Hematopoietic multipotent progenitor cell treated with erythropoietin and hydrocortisone succinate and interleukin-3 and kit ligand, for 15 days (in vitro differentiated cells): ENCODE measurements around the gene PLXNA4.

Experiments
- DNase-seq: peaks from one replicate; pipeline ENCODE4 v3.0.0-alpha.2; 2015; ENCODE audit warnings: low spot score

The PLXNA4 gene

DNA sequence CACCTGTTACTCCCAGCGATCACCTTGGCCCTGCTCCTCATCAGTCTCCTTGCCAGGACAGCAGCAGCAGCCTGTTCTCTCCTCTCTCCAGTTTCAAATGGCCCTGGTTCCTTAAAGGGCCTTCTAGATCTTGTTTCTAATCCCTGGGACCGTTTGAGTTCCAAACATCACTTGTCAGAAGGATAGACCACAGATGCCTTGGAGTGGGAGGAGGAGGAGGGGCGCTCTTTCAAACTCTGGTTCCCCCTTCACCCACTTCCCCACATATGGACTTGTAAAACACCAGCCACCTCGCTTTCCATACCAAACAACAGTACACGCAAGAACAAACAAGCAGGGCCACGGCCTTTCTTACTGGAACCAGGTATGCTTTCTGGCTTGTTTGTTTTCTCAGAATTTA lies 104.8 kb downstream of the PLXNA4 start:
- DNase-seq, result no peak

DNA sequence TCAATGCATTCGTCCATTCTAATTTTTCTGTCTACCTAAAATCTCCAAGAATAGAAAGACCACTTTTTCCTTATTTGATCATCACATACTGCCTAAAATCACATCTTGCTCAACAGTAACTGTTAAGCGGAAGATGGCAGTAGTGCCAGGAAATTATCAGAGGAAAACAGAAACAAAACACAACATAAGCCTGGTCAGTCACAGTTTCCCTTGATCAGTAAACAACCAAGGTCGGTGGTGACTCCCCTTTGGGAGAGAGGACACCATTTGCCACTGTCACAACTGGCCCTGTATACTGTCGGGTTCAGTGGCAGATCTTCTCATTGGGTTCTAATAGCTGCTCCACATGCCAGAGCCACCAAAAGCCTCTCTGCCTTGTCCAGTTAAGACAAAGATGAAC lies 106.6 kb downstream of the PLXNA4 start:
- DNase-seq, result no peak

DNA sequence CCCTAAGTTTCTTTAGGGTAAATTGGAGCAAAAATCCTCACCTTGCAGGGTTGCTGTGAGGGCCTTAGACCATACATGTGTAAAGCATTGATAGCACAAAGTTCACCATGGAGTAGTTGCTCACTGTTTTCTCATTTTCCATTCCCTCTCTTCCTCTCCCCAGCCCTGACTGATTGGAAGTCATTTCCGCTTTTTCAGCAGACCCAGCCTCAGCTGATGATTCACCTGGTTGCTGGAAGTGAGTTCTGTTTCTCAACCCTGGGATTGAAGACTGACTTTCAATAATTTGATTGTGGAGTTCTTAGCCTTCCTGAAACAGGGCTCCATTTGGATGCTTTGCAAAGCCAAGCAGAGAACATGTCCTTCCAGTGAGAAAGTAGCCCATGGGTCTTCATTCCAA lies 107.0 kb downstream of the PLXNA4 start:
- DNase-seq, result no peak

DNA sequence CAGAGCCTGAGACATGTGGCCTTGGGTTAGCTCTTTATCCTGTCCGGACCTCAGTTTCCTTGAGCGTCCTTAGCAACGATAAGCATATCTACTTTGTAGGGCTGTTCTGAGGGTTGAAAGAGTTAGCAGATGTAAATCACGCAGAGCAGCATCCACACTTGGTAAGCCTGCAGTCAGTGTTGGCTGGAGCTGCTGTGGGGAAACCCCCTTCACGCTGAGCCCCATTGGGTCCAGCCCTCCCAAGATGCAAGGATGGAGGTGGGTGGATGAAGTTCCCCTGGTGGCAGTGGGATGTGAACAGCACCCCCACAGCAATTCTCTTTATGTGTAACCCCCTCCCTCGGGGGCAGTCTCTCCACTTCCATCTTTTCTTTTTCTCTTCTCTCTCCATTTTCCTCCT lies 109.9 kb downstream of the PLXNA4 start:
- no peak for DNase-seq

DNA sequence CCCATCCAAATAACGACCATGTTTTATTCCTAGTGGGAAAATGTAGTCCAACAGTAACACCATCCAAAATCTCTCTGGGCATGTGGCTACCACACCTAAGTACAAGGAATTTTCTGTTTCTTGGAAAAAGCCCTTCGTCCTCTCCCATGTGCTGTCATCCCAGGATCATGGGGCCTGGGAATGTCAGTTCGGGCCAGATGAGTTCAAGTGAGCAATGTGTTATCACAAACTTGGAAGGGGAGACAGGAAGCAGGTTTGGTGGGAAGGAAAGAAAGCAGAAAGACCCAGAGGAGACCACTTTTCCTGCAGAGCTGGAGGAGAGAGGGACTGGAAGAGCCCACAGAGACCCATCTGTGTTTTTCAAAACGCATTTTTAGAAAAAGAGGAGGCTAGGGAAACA lies 110.8 kb downstream of the PLXNA4 start:
- DNase-seq, result no peak

DNA sequence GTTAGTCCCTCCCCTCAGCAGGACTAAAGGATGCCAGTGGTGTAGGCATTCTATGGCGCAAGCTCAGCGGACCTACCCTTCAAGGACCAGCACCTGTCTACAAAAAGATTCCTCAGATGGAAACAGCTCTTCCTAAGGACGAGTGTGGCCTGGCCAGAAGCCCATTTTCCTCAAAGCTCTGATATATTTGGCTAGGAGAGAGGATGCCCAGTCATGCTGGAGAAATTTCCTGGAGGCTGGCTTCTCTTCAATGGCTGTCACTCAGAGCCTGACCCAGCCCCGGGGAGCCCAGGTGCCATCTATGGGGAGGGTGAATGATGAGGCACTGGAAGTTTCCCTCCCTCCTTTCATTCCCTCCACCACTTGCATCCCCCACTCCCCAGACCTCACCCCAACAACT lies 111.5 kb downstream of the PLXNA4 start:
- DNase-seq, result no peak

DNA sequence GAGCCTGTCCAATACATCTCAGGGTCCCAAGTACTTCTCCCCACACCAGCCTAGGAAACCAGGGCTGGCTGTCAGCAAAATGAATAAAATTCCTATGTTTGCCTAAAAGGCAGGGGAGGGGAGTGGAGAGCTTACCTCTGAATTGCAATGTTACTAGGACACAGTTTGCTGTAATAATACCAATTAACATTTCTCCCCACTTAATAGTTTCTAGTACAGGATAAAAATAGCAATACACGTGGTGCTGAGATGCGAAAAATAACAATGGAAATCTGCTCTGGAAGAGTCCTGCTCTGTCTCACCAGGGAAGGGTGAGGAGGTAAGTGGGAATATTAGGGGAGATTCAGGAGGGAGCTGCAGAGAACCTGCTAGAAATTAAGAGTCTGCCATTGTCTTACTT lies 112.3 kb downstream of the PLXNA4 start:
- no peak for DNase-seq

DNA sequence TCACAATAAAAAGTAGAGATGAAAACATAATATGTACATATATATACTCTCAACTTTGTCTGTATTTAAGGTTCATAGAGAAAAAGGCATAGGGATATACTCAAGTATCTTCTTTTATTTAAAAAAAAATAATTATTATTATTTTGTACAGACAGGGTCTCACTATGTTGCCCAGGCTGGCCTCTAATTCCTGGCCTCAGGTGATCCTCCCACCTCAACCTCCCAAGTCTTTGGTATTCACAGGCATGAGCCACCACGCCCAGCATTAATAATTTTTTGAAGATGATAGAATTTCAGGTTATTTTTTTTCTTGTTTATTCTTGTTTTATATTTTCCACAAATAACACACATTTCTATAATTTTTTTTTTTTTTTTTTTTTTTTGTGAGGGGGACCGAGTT lies 113.8 kb downstream of the PLXNA4 start:
- no peak for DNase-seq

DNA sequence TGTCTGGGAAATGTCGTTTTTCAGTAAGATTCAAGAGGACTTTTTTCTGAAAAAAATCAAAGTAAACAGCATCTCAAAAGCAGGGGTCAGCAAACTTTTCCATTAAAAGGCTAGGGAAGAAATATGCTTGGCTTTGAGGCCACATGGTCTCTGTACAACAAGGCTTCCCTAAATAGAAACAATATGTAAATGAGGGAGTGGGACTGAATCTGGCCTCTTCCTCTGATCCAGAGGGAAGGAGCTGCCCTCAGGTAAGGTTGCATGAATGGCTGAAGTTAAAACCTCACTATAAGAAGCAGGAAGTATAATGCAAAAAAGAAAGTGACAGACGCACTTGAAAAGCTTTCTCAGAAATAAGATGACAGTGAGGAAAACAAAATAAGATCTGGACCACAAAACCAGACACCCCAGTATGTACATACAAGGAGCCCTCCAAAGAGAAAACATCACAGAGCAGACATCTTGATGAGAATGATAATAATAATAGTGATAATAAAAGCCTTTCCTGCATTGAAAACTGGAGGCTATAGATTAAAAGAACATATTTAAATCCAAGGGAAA lies 115.2 kb downstream of the PLXNA4 start:
- DNase-seq, result no peak

DNA sequence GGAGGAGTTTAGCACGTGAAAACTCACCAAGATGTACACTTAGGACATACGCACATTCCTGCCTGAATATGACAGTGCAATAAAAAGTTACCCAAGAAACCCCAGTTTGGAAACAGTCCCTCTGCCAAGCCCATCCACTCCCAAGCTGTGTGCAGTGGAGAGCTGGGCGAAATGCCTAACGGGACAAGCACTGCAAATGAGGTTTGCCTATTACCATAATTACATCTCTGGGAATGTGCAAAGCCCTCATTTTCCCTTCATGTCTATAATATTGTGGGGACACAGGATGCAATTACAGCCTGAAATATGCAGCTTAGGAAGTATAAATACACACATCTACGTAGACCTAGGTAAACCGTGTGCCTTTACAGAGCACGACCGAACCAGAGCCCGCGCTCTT lies 117.5 kb downstream of the PLXNA4 start:
- no peak for DNase-seq

DNA sequence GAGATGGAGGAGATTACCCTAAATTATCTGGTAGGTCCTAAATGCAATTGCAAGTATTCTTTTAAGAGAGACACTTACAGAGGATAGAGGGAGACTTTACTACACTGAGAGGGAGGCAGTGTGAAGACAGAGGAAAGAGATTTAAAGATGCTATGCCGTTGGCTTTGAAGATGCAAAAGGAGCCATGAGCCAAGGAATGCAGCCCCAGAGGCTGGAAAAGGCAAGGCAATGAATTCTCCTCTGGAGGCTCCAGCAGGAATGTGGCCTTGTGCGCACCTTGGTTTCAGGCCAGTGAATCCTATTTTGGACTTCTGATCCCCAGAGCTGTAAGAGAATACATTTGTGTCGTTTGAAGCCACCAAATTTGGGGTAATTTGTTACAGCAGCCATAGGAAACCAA lies 118.6 kb downstream of the PLXNA4 start:
- DNase-seq, result no peak

DNA sequence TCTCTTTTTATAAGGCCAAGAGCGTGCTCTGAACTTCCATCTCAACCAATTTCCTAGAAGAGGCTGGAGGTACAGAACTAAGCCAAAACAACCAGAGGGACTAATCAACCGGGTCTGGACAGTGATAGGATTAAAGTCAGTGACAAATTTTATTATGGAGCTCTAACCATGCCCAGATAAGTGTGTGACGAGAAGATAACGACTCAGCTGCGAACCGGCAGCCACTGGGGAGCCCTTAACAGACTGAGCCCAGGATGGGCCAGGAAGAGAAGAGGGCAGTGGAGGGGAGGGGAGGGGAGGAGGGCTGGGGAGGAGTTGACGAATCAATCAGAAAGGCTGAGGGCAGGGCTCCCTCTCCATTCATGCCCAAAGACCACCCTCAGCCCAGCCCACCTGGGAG lies 119.9 kb downstream of the PLXNA4 start:
- no peak for DNase-seq

DNA sequence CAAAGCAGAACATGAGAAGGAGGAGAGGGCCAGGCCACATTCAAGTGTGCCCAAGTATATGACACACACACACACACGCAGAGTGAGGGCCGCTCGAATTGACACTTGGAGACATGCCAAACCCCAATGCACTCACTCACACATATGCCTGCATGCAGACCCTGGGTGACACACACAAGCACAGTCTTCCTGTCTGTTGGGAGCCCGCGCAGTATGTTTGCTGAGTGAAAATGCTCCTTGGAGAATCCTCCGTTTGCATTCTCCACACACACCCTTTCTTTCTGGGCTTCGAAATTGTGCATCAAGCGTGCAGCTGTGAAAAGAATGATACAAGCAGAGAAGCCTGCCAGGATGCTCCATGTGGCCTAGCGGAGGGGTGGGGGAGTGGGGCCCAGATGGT lies 120.9 kb downstream of the PLXNA4 start:
- DNase-seq, result no peak

DNA sequence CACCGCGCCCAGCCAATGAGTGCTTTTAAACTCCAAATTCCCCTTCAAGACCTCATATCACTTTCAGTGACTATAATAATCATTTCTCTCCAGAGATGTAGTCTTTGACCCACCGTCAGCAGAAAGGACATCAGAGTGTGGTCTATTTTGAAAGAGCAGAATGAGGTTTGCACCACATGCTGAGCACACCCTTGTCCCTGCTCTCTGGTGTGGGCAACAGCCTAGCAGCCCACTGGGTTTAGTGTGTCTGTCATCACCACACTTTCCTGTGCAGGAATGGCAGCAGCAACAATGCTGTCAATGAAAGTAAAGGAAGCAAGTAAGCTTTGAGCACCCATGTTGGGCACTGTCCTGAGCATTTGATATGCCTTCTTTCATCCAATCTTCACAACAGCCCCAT lies 122.4 kb downstream of the PLXNA4 start:
- no peak for DNase-seq

DNA sequence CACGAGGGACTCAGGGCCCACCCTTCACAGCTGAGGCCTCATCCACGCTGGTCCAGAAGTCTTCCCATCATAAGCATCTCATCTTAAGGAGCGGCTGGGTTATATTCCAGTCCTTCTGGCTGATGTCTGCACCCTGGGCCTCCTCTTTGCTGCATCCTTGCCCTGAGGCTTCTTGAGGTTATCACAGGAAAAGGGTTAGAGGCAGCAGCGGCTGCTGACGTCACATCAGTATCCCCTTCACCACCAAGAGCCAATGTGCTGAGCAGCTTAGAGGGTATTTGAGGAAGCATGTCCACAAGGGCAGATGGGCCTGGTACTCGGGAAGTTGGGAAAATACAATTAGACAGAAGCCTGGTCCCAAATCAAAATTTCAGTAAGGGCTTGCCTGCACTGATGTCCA lies 125.1 kb downstream of the PLXNA4 start:
- no peak for DNase-seq

DNA sequence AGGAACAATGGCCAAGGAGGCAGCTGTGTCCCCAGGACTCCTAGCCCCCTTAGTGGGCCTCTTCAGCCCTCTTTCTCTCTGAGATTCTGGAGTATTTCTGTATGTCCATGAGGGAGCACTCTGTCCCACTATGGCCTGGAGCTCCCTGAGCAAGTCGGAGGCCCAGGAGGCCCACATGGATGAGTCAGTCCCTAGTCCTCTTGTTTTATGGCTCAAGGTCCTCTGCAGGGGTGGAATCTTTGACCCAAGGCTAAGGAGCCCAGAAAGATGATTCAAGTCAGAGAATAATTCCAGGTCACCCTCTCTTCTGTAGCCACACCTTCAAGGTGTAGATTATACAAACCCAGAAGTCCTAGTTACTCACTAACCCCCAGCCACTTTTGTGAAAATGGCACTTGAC lies 125.6 kb downstream of the PLXNA4 start:
- no peak for DNase-seq

DNA sequence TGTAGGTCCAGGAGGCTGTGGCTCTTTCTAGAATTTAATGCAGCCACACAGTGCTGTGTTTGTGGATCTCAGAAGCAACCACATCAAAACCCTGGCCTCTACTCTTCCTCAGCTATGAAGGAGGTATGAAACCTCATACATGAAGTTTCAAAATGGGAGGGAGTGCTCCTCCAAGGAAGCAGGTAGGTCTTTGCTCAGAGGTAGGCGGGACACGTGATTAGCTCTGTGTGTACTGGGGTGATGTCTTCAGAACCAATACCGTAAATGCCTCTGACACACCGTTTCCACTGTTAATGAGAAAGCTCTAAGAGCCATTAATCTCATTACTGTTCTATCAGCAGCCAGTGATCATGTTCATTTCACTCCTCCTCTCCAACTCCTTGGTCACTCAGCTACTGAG lies 126.1 kb downstream of the PLXNA4 start:
- DNase-seq, result no peak

DNA sequence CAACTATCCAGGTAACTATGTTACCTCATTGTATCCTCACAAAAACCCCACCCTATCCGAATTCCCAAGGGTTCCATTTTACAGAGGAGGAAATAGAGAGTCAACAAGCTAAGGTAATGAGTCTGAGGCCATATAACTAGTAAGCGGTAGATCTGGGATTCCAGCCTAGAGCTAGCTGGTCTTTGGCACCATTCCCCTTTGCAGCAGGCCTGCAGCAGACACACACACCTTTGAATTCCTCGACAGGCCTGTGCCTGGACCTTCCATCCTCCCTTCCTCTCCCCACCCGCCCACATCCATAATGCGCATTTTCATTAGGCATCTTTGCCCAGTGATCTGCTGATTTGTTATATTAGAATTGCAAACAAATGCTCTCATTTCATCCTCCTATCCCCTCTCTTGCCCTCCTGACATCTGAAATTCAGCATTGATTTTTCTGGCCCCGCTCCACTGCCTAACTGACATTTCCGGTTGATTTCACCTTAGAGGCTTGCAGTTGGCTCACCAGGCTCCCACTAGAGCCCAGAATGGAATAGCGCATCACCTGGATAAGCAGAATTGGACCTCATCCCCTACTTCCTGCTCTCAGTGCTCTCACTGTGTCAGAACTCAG lies 129.5 kb downstream of the PLXNA4 start:
- DNase-seq, result no peak

DNA sequence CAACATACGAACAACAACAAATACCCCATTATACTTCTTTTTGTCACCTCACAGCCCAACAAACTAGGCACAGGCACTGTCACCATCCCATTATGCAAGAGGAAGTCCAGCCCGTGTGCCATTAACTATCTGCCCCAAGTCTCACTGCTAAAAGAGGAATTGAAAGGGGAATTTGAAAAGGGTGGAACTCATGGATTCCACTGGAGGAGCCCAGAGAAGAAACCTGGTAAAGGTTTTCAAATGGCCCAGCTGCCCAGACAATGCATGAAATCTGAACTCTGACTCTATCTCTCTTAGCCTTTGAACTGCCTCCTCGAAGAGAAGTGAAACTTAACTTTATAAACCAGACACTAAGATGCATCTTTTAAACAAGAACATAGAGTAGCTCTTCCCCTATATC lies 130.0 kb downstream of the PLXNA4 start:
- no peak for DNase-seq

DNA sequence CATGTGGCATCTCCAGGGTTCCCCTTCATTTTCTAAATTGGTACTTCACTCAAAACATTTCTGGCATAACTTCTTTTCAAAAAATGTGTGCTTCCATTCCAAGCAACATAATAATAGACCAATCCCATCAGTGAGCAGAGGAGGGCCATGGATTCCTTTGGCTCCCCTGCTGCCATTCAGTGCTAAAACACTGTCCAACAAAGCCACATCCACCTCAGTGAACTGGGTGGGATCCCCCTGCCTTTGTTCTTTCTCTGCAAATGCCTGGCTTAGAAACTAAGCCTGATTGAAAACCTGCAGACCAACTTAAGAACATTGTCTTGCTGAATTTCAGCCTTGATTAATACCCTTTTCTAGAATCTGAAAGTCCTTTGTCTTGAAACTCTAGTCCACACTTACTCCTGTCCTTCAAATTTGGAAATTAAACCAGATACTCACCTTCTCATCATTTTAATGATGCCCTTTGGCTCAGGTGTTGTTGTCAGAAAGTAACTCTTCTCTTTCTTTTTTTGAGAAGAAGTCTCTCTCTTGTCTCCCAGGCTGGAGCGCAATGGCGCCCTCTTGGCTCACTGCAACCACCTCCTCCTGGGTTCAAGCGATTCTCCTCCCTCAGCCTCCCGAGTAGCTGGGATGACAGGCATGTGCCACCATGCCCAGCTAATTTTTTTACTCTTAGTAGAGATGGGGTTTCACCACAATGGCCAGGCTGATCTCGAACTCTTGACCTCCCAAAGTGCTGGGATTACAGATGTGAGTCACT lies 132.3 kb downstream of the PLXNA4 start:
- no peak for DNase-seq

DNA sequence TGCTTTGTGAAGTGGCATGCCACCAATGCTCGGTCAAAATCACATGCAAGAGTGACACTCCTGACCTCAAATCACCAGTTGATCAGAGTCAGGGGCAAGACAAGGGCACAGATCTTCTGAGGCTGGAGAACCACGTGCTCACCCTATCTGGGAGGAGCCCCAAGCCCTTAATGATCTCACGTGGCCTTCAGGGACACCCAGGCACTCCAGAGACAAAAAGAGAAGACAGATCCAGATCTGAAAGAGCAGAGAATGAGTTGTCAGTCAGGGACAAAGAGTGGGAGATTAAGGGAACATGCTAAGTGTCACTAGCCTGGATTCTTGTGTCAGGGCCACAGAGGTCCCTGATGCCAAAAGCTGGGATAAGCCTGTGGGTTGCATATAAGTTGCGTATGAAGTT lies 134.3 kb downstream of the PLXNA4 start:
- DNase-seq, result no peak

DNA sequence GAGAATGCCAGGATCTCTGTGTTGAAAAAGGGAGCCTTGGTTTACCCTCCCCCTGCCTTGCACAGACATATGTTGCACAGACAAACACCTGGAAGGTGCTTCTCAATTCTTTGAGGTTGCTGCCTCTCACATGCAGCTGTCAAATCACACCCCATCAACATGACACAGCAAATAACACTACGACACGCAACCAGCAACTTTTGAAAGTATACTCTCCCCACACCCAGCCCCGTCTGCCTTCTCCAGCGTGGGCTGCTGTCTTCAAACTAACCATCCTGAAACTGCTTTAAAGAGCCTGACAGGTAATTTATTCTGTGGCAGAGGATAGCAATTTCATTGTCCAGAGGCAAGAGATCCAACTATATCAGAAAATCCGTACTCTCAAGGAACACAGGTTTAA lies 136.1 kb downstream of the PLXNA4 start:
- no peak for DNase-seq

DNA sequence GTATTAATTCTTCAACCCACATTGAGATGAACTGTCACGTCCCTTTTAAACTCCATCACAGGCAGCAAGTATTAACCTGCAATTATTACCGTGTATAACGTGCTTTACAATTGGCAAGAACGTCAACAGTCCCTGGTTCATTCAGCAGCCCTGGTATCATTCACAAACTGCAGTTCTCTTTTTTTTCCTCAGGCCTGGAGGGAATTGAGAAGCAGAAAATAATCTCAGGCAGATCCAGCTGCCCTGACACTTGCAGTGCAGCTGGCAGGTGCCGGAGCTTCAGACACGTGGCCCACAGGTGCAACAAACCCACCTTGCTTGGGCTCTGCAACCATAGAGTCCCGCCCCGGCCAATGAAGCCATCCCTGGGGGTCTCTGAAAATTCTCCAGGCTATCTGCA lies 137.3 kb downstream of the PLXNA4 start:
- DNase-seq, result no peak

DNA sequence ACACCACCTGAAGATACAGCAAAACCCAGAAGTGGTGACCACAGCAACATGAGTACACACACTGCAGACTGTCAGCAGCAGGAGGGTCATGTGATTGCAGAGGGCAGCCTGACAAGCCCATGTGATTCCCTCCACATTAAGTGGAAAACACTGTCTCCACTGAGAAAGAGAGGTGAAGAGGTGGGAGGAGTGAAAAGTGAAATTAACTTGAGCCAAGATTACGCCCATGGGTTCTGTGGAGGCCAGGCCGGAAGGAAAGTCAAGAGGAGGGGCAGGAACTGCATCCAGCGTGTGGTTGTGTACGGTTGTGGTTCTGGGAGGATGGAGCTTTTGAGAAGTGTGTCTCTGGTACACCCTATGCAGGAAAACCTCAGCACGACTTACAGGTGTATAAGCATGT lies 138.5 kb downstream of the PLXNA4 start:
- no peak for DNase-seq
